OCI-LY7 (cell line): ENCODE measurements around the gene RPL29. TPM values are rescaled to one million over a fixed set of nuclear protein-coding genes. Genes with fewer than 3 reads are reported as not detected.

Experiments
- BruUV-seq: library from RNA; stranded (reverse); fragments of 400-500 nt; replicated peaks from 2 replicates; lab custom pipeline; 2021; lab: Mats Ljungman, UMichigan
- CTCF ChIA-PET: fragments of 300-600 bp; sonication (Branson Sonifier 250); formaldehyde crosslinking; loops from one replicate; lab custom pipeline; 2022; ENCODE audit warnings: antibody characterized with exemption; ENCODE audit not compliant: unreplicated experiment; lab: Charles Lee
- POLR2A ChIA-PET: fragments of 300-600 bp; sonication (Branson Sonifier 250); formaldehyde crosslinking; loops from one replicate; lab custom pipeline; 2022; ENCODE audit warnings: antibody characterized with exemption; lab: Charles Lee
- DNase-seq: peaks from one replicate; pipeline ENCODE4 v3.0.0-alpha.2; 2015; ENCODE audit warnings: low spot score
- H2AFZ ChIP-seq: fragments of 200-600 bp; sonication (generic), shearing (Covaris generic); 2 replicates; pipeline ENCODE4 v1.6.1; 2014; ENCODE audit warnings: mild to moderate bottlenecking, antibody characterized with exemption, low read length, moderate library complexity
- H3K27ac ChIP-seq: fragments of 200-600 bp; sonication (generic); 2 replicates; pipeline ENCODE4 v1.5.1; 2014; ENCODE audit warnings: mixed run types, low read depth, mild to moderate bottlenecking, moderate library complexity, low read length, inconsistent platforms; ENCODE audit not compliant: poor library complexity, severe bottlenecking
- H3K36me3 ChIP-seq: fragments of 200-600 bp; sonication (generic); 2 replicates; pipeline ENCODE4 v1.6.1; 2014; ENCODE audit warnings: mild to moderate bottlenecking, antibody characterized with exemption, low read length, moderate library complexity, mixed read lengths; ENCODE audit not compliant: insufficient read depth
- H3K4me1 ChIP-seq: fragments of 200-600 bp; sonication (generic); 2 replicates; pipeline ENCODE4 v1.5.1; 2014; ENCODE audit warnings: mild to moderate bottlenecking, low read length; ENCODE audit not compliant: insufficient read depth, poor library complexity, severe bottlenecking
- H3K4me2 ChIP-seq: fragments of 200-600 bp; sonication (generic); 2 replicates; pipeline ENCODE4 v1.6.1; 2014; ENCODE audit warnings: mild to moderate bottlenecking, low read length
- H3K4me3 ChIP-seq: fragments of 200-600 bp; sonication (generic); 2 replicates; pipeline ENCODE4 v1.5.1; 2014; ENCODE audit warnings: mild to moderate bottlenecking, low read depth, low read length; ENCODE audit not compliant: poor library complexity, severe bottlenecking
- H3K79me2 ChIP-seq: fragments of 200-600 bp; sonication (generic); 2 replicates; pipeline ENCODE4 v1.6.1; 2016; ENCODE audit warnings: low read depth, mild to moderate bottlenecking, low read length, moderate library complexity, mixed read lengths; ENCODE audit not compliant: insufficient read depth
- H3K9me2 ChIP-seq: fragments of 200-600 bp; sonication (generic); 2 replicates; pipeline ENCODE4 v1.6.1; 2016; ENCODE audit warnings: mild to moderate bottlenecking, low read length, mixed read lengths; ENCODE audit not compliant: insufficient read depth
- H3K9me3 ChIP-seq: fragments of 200-600 bp; sonication (generic); 2 replicates; pipeline ENCODE4 v1.6.1; 2014; ENCODE audit warnings: mild to moderate bottlenecking, mixed run types, low read length, mixed read lengths
- H4K20me1 ChIP-seq: fragments of 200-600 bp; sonication (generic); 2 replicates; pipeline ENCODE4 v1.6.1; 2014; ENCODE audit warnings: mild to moderate bottlenecking, antibody characterized with exemption, low read length, moderate library complexity, mixed read lengths; ENCODE audit not compliant: insufficient read depth
- CTCF ChIP-seq: fragments of 200-600 bp; sonication (generic); conservative IDR thresholded peaks from 2 replicates; pipeline ENCODE4 v1.5.1; 2014; ENCODE audit warnings: mild to moderate bottlenecking, antibody characterized with exemption, low read length, moderate library complexity, mixed read lengths
- EZH2phosphoT487 ChIP-seq: fragments of 200-600 bp; sonication (generic); IDR thresholded peaks from 2 replicates; pipeline ENCODE4 v1.6.1; 2018; ENCODE audit warnings: low read depth, borderline replicate concordance, mild to moderate bottlenecking, mixed run types, antibody characterized with exemption, low read length, moderate library complexity, mixed read lengths
- intact Hi-C: fragments of 100-400 bp; cut with micrococcal nuclease; formaldehyde crosslinking; loops from one replicate; pipeline ENCODE4 v1.10.0; 2022; ENCODE audit not compliant: unreplicated experiment
- total RNA-seq, 2 experiments: library from RNA; depleted of rRNA in 1 of 2; stranded (reverse); fragments of >200 nt in 1 of 2; shearing (Covaris generic) in 1 of 2; gene quantifications; 2 replicates each; pipeline ENCODE4 v1.2.3, GENCODE V29; 2014 to 2022

Gene RPL29
- total RNA-seq, 2 experiments from 2014 or later, result 1,535 to 1,781 TPM

GRCh38 chr3:51974277-51974962 is 21.3 kb downstream of the RPL29 start:
- intact Hi-C loops, result loop anchor here (1.0 to 2.0 kb wide), 2 partner anchors 20 to 32 kb away; partner anchors contain the start of genes PARP3 and RPL29
- Histone ChIP-seq H2AFZ (peak overlapping the region; percentile 95), H3K4me3 (peak overlapping the region; percentile 76), H4K20me1 (no peaks in the 10 kb centered on the region), H3K9me2 (no peaks in the 10 kb centered on the region), H3K27ac (peak overlapping the region; percentile 30), H3K4me2 (peak overlapping the region; percentile 95), H3K79me2 (no peaks in the 10 kb centered on the region), H3K9me3 (no peaks in the 10 kb centered on the region), H3K4me1 (peaks cover 30% of the 10 kb centered on the region), H3K36me3 (no peaks in the 10 kb centered on the region)
- DNase-seq, result no peak
- no TSS peak for BruUV-seq
- TF ChIP-seq CTCF (peak; percentile 1; the same call in 1 of the 2 replicates), EZH2phosphoT487 (no peak)
- ChIA-PET CTCF (interaction anchor here (0.5 to 1.3 kb wide), 3 partner anchors 12 to 41 kb away, joined by 3 to 4 read pairs (median 4); partner anchors contain the start of gene RRP9), POLR2A (interaction anchor here (0.8 to 0.9 kb wide), 2 partner anchors 32 to 33 kb away, joined by 3 read pairs; partner anchors contain the start of genes PARP3 and RRP9)

GRCh38 chr3:51971350-51971749 is 24.3 kb downstream of the RPL29 start:
- Histone ChIP-seq H3K36me3 (no peaks in the 10 kb centered on the region), H3K9me3 (no peaks in the 10 kb centered on the region), H4K20me1 (no peaks in the 10 kb centered on the region), H2AFZ (no peak overlapping the region), H3K4me1 (peaks cover 29% of the 10 kb centered on the region), H3K4me2 (no peak overlapping the region), H3K4me3 (no peak overlapping the region), H3K79me2 (no peaks in the 10 kb centered on the region), H3K9me2 (no peaks in the 10 kb centered on the region), H3K27ac (no peak overlapping the region)
- BruUV-seq, result no TSS peak
- no peak for TF ChIP-seq EZH2phosphoT487
- TF ChIP-seq CTCF, result no peak
- intact Hi-C loops, result no loop called here
- POLR2A ChIA-PET, result no interaction called here
- no peak for DNase-seq
- CTCF ChIA-PET, result no interaction called here
